Neural cell (in vitro differentiated cells): ENCODE measurements around the gene OSBPL1A. TPM values are rescaled to one million over a fixed set of nuclear protein-coding genes. Genes with fewer than 3 reads are reported as not detected.

Source experiments
- H2AFZ ChIP-seq: fragments of 200-600, 300-800 bp; sonication (generic), shearing (Covaris generic); 2 replicates; pipeline ENCODE4 v1.6.0; 2014; ENCODE audit warnings: low read depth, mild to moderate bottlenecking, antibody characterized with exemption, low read length, moderate library complexity
- H3F3A ChIP-seq: fragments of 200-600 bp; shearing (Covaris generic); 2 replicates; pipeline ENCODE4 v1.6.1; 2016; ENCODE audit warnings: mild to moderate bottlenecking, moderate library complexity, mixed read lengths, antibody characterized with exemption, low read length; ENCODE audit not compliant: insufficient read depth, poor library complexity, severe bottlenecking
- H3K27ac ChIP-seq: fragments of 200-600, 300-800 bp; sonication (generic), shearing (Covaris generic); 2 replicates; pipeline ENCODE4 v1.5.1; 2014; ENCODE audit warnings: mild to moderate bottlenecking, low read length, moderate library complexity
- H3K27me3 ChIP-seq: fragments of 300-800, 200-600 bp; sonication (generic), shearing (Covaris generic); 2 replicates; pipeline ENCODE4 v1.6.0; 2014; ENCODE audit warnings: mild to moderate bottlenecking, low read depth, low read length, moderate library complexity; ENCODE audit not compliant: insufficient read depth
- H3K36me3 ChIP-seq: fragments of 300-800, 200-600 bp; sonication (generic), shearing (Covaris generic); 2 replicates; pipeline ENCODE4 v1.5.1; 2014; ENCODE audit warnings: mild to moderate bottlenecking, antibody characterized with exemption, low read length, moderate library complexity; ENCODE audit not compliant: insufficient read depth
- H3K4me2 ChIP-seq: fragments of 300-800, 200-600 bp; sonication (generic), shearing (Covaris generic); 2 replicates; pipeline ENCODE4 v1.6.0; 2014; ENCODE audit warnings: mild to moderate bottlenecking, low read length
- H3K4me3 ChIP-seq: fragments of 300-800, 200-600 bp; sonication (generic), shearing (Covaris generic); 2 replicates; pipeline ENCODE4 v1.5.1; 2014; ENCODE audit warnings: mild to moderate bottlenecking, low read length, moderate library complexity
- H3K79me2 ChIP-seq: fragments of 200-600 bp; shearing (Covaris generic); replicated peaks from 2 replicates; pipeline ENCODE4 v1.6.0; 2014; ENCODE audit warnings: mild to moderate bottlenecking, low read length, moderate library complexity; ENCODE audit not compliant: insufficient read depth
- H3K9ac ChIP-seq: fragments of 300-800, 200-600 bp; sonication (generic), shearing (Covaris generic); 2 replicates; pipeline ENCODE4 v1.6.1; 2016; ENCODE audit warnings: mild to moderate bottlenecking, low read length, mixed read lengths
- H3K9me2 ChIP-seq: fragments of 200-600 bp; shearing (Covaris generic); 2 replicates; pipeline ENCODE4 v1.6.1; 2016; ENCODE audit warnings: mild to moderate bottlenecking, low read length, mixed read lengths; ENCODE audit not compliant: insufficient read depth
- H3K9me3 ChIP-seq: fragments of 200-600, 300-800 bp; sonication (generic), shearing (Covaris generic); 2 replicates; pipeline ENCODE4 v1.6.1; 2016; ENCODE audit warnings: mild to moderate bottlenecking, mixed run types, low read length, moderate library complexity, mixed read lengths
- H4K20me1 ChIP-seq: fragments of 200-600 bp; shearing (Covaris generic); 2 replicates; pipeline ENCODE4 v1.6.1; 2016; ENCODE audit warnings: mild to moderate bottlenecking, mixed run types; ENCODE audit not compliant: insufficient read depth
- EP300 ChIP-seq: fragments of 450-650 bp; conservative IDR thresholded peaks from 2 replicates; pipeline ENCODE4 v1.6.1; 2014; ENCODE audit warnings: antibody characterized with exemption, mild to moderate bottlenecking, moderate library complexity; ENCODE audit not compliant: poor library complexity, severe bottlenecking
- EZH2 ChIP-seq: fragments of 200-600, 300-800 bp; shearing (Covaris generic), sonication (generic); IDR thresholded peaks from 2 replicates; pipeline ENCODE4 v1.6.1; 2014; ENCODE audit warnings: antibody characterized with exemption, low read length, borderline replicate concordance, mild to moderate bottlenecking; ENCODE audit not compliant: insufficient read depth, poor library complexity, severe bottlenecking
- MXI1 ChIP-seq: fragments of 450-650 bp; conservative IDR thresholded peaks from 2 replicates; pipeline ENCODE4 v1.6.1; 2014; ENCODE audit warnings: antibody characterized with exemption, mild to moderate bottlenecking; ENCODE audit not compliant: poor library complexity, severe bottlenecking
- POLR2AphosphoS5 ChIP-seq: IDR thresholded peaks from 2 replicates; pipeline ENCODE4 v1.6.1; 2012
- RAD21 ChIP-seq: fragments of 450-650 bp; conservative IDR thresholded peaks from 2 replicates; pipeline ENCODE4 v1.6.1; 2014; ENCODE audit warnings: antibody characterized with exemption, mild to moderate bottlenecking, moderate library complexity
- SMC3 ChIP-seq: fragments of 450-650 bp; conservative IDR thresholded peaks from 2 replicates; pipeline ENCODE4 v1.6.1; 2014; ENCODE audit warnings: antibody characterized with exemption, mild to moderate bottlenecking, moderate library complexity; ENCODE audit not compliant: poor library complexity
- TAF1 ChIP-seq: IDR thresholded peaks from 2 replicates; pipeline ENCODE4 v1.6.1; 2012; ENCODE audit warnings: low read depth
- polyA plus RNA-seq: library from polyadenylated mRNA; depleted of rRNA; stranded (reverse); fragments of >200 nt; gene quantifications from 2 replicates; pipeline ENCODE4 v1.2.3, GENCODE V29; 2014
- TF ChIP-seq, protein P1 (sequence below): IDR thresholded peaks from 2 replicates; pipeline ENCODE4 v1.6.1; 2012; ENCODE audit warnings: borderline replicate concordance
- TF ChIP-seq, protein P2 (sequence below): fragments of 450-650 bp; IDR thresholded peaks from 2 replicates; pipeline ENCODE4 v1.5.1; 2014; ENCODE audit warnings: antibody characterized with exemption, mild to moderate bottlenecking, moderate library complexity; ENCODE audit not compliant: poor library complexity, severe bottlenecking

Gene OSBPL1A
- polyA plus RNA-seq, 1 donor from 2014 or later = 24.9 TPM

DNA sequence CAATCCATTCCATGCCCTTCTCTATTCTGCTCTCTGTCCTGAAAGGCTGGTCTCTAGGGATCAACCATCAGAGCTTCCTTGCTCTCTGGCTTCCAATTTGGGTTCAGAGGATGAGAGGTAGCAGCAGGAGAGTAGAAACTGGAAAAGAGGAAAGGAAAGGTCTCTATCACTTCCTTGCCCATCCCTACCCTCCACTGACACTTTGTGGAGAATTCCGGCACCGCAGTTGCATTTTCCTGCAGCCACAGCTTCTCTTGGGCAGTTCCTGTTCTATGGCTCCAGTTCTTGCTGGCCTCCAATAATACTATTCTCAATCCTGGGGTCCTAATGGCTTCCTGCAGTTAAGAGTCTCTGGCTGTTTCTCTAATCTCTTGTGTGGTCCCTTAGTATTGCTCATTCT is 15.5 kb upstream of the OSBPL1A start:
- H3K4me2 ChIP-seq = no peak overlapping the region
- TF ChIP-seq TAF1 (no peak), EP300 (no peak), SMC3 (no peak), MXI1 (no peak), RAD21 (no peak), EZH2 (no peak), POLR2AphosphoS5 (no peak)
- TF ChIP-seq, protein P1, sequence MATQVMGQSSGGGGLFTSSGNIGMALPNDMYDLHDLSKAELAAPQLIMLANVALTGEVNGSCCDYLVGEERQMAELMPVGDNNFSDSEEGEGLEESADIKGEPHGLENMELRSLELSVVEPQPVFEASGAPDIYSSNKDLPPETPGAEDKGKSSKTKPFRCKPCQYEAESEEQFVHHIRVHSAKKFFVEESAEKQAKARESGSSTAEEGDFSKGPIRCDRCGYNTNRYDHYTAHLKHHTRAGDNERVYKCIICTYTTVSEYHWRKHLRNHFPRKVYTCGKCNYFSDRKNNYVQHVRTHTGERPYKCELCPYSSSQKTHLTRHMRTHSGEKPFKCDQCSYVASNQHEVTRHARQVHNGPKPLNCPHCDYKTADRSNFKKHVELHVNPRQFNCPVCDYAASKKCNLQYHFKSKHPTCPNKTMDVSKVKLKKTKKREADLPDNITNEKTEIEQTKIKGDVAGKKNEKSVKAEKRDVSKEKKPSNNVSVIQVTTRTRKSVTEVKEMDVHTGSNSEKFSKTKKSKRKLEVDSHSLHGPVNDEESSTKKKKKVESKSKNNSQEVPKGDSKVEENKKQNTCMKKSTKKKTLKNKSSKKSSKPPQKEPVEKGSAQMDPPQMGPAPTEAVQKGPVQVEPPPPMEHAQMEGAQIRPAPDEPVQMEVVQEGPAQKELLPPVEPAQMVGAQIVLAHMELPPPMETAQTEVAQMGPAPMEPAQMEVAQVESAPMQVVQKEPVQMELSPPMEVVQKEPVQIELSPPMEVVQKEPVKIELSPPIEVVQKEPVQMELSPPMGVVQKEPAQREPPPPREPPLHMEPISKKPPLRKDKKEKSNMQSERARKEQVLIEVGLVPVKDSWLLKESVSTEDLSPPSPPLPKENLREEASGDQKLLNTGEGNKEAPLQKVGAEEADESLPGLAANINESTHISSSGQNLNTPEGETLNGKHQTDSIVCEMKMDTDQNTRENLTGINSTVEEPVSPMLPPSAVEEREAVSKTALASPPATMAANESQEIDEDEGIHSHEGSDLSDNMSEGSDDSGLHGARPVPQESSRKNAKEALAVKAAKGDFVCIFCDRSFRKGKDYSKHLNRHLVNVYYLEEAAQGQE = no peak
- TF ChIP-seq, protein P2, sequence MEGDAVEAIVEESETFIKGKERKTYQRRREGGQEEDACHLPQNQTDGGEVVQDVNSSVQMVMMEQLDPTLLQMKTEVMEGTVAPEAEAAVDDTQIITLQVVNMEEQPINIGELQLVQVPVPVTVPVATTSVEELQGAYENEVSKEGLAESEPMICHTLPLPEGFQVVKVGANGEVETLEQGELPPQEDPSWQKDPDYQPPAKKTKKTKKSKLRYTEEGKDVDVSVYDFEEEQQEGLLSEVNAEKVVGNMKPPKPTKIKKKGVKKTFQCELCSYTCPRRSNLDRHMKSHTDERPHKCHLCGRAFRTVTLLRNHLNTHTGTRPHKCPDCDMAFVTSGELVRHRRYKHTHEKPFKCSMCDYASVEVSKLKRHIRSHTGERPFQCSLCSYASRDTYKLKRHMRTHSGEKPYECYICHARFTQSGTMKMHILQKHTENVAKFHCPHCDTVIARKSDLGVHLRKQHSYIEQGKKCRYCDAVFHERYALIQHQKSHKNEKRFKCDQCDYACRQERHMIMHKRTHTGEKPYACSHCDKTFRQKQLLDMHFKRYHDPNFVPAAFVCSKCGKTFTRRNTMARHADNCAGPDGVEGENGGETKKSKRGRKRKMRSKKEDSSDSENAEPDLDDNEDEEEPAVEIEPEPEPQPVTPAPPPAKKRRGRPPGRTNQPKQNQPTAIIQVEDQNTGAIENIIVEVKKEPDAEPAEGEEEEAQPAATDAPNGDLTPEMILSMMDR = no peak
- no peak overlapping the region for H2AFZ ChIP-seq

DNA sequence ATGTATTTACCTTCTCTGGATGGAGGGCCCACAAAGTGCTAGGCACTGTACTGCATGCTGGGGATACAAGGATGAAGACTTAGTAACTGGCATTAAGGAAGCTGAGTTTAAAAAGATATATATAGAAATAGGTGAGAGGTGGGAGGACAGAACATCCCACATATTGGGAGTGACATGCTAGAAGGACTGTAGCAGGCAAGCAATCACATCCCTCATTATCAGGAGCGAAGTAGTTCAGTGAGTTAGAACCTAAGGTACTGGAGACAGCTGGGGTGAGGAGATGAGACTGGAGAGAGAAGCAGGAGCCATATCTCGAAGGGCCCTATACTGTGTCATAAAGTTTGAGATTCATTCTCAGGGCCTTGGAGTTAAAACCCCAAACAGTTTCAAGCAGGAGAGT is 10.9 kb upstream of the OSBPL1A start:
- no peaks in the 10 kb centered on the region for H3K79me2 ChIP-seq
- H3K9me3 ChIP-seq = peaks cover 3% of the 10 kb centered on the region
- no peak overlapping the region for H3K4me3 ChIP-seq
- H3K36me3 ChIP-seq = no peaks in the 10 kb centered on the region
- no peak for TF ChIP-seq TAF1
- TF ChIP-seq EZH2 = no peak
- TF ChIP-seq EP300 = no peak
- no peak for TF ChIP-seq SMC3
- no peak for TF ChIP-seq RAD21
- TF ChIP-seq, protein P2 = no peak
- no peak for TF ChIP-seq MXI1
- TF ChIP-seq POLR2AphosphoS5 = no peak
- TF ChIP-seq, protein P1 = no peak
- H3K4me2 ChIP-seq = no peak overlapping the region
- no peaks in the 10 kb centered on the region for H3K9me2 ChIP-seq
- H4K20me1 ChIP-seq = no peaks in the 10 kb centered on the region
- no peaks in the 10 kb centered on the region for H3K27me3 ChIP-seq
- no peak overlapping the region for H3K27ac ChIP-seq
- no peak overlapping the region for H3K9ac ChIP-seq
- no peak overlapping the region for H2AFZ ChIP-seq
- no peaks in the 10 kb centered on the region for H3F3A ChIP-seq

More for the DNA sequence above, 15.5 kb upstream of the OSBPL1A start:
- no peak overlapping the region for H3K9ac ChIP-seq
- H3K4me3 ChIP-seq = no peak overlapping the region
- H3K9me3 ChIP-seq = no peaks in the 10 kb centered on the region
- H3K36me3 ChIP-seq = no peaks in the 10 kb centered on the region
- no peaks in the 10 kb centered on the region for H3K27me3 ChIP-seq
- H3F3A ChIP-seq = no peaks in the 10 kb centered on the region
- H3K9me2 ChIP-seq = no peaks in the 10 kb centered on the region
- H3K27ac ChIP-seq = no peak overlapping the region
- H4K20me1 ChIP-seq = no peaks in the 10 kb centered on the region
- H3K79me2 ChIP-seq = no peaks in the 10 kb centered on the region
